ENCODE measurements around the gene GAS1. TPM values are rescaled to one million over a fixed set of nuclear protein-coding genes. Genes with fewer than 3 reads are reported as not detected.

The GAS1 gene
- polyA plus RNA-seq, 4 donors: 0.54 to 7.4 (median 1.6) TPM

DNA sequence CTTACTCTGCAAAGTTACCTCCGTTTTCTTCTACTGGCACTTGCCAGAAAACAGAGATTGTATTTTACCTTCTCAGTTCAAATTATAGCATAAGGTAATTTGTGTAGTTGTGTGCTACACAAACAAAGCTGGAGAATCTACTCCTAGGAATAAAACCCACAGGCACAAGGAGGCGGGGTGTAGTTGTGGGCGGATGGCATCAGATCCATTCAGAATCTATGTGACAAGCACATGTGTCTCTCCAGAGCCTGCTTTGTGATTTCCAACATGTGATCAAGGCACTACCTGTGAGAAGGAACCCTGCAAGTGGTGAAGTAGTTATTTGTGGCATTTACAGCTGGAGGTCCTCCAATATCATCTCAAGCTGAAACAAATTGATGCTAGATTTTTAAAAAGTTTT is 39.0 kb downstream of the GAS1 start:
- peaks cover 0 to under 1% (median 0%) of the 10 kb centered on the region in 3 donors for H3K4me1 ChIP-seq (ENCODE audit: control insufficient read depth in 3 of 3, insufficient read depth in 2 of 3, low read depth in 1 of 3, low read length in 2 of 3)
- DNase-seq: no peak
- peaks cover 0 to 12% of the 10 kb centered on the region in 2 donors for H3K9me3 ChIP-seq (ENCODE audit: control insufficient read depth in 2 of 2, insufficient read depth in 1 of 2, low read depth in 1 of 2, low read length in 1 of 2)
- FAIRE-seq: no peak
- 91 to 93% (median 92%) methylated on average over 3 of the region's 3 CpGs for WGBS, 3 donors
- no peak overlapping the region for H3K4me3 ChIP-seq (ENCODE audit: low read depth in 1 of 3, low read length in 3 of 3)
- H3K27me3 ChIP-seq (ENCODE audit: control insufficient read depth in 3 of 3, insufficient read depth in 3 of 3, low read length in 3 of 3): peaks cover 0 to 8% (median 7%) of the 10 kb centered on the region in 3 donors
- no peak overlapping the region for H3K27ac ChIP-seq (ENCODE audit: low read depth in 1 of 3, low read length in 2 of 3)
- H3K36me3 ChIP-seq (ENCODE audit: control insufficient read depth in 3 of 3, insufficient read depth in 2 of 3, low read depth in 1 of 3, low read length in 3 of 3): no peaks in the 10 kb centered on the region

DNA sequence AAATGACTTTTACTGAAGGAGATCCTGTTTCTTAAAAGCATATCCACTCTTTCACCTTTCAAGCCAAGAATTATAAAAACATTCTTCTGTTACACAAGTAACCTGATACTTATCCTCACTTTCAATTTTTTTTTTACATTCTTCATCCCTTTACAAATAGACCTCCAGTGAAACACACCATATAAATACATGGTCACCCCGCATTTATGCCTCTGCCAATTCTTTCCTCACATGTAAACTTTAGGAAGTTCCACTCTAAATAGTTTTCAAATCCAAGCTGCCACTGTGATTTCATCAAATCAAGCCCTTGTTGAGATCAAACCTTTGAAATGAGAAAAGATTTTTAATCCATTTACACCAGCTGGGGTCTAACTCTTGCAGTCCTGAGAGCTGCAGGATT is 40.0 kb downstream of the GAS1 start:
- H3K36me3 ChIP-seq (ENCODE audit: control insufficient read depth in 3 of 3, insufficient read depth in 2 of 3, low read depth in 1 of 3, low read length in 3 of 3): no peaks in the 10 kb centered on the region
- FAIRE-seq (no peak), DNase-seq (no peak)

GRCh38 chr9:86903734-86904085 is 43.6 kb downstream of the GAS1 start:
- peaks cover 0 to 6% (median 3%) of the 10 kb centered on the region in 3 donors for H3K4me1 ChIP-seq (ENCODE audit: control insufficient read depth in 3 of 3, insufficient read depth in 2 of 3, low read depth in 1 of 3, low read length in 2 of 3)
- H3K9me3 ChIP-seq (ENCODE audit: control insufficient read depth in 2 of 2, insufficient read depth in 1 of 2, low read depth in 1 of 2, low read length in 1 of 2): no peaks in the 10 kb centered on the region
- H3K27ac ChIP-seq (ENCODE audit: low read depth in 1 of 3, low read length in 2 of 3): no peak overlapping the region
- no peak for DNase-seq
- no peaks in the 10 kb centered on the region for H3K36me3 ChIP-seq (ENCODE audit: control insufficient read depth in 3 of 3, insufficient read depth in 2 of 3, low read depth in 1 of 3, low read length in 3 of 3)
- no peak for FAIRE-seq
- no peak overlapping the region for H3K4me3 ChIP-seq (ENCODE audit: low read depth in 1 of 3, low read length in 3 of 3)
- peaks cover 0 to 24% (median 5%) of the 10 kb centered on the region in 3 donors for H3K27me3 ChIP-seq (ENCODE audit: control insufficient read depth in 3 of 3, insufficient read depth in 3 of 3, low read length in 3 of 3)
- WGBS, 3 donors: 71 to 83% (median 82%) methylated on average over 2 of the region's 2 CpGs

More for the DNA sequence above, 40.0 kb downstream of the GAS1 start:
- H3K4me3 ChIP-seq (ENCODE audit: low read depth in 1 of 3, low read length in 3 of 3): no peak overlapping the region
- H3K27ac ChIP-seq (ENCODE audit: low read depth in 1 of 3, low read length in 2 of 3): no peak overlapping the region
- peaks cover 0 to 16% (median 8%) of the 10 kb centered on the region in 3 donors for H3K27me3 ChIP-seq (ENCODE audit: control insufficient read depth in 3 of 3, insufficient read depth in 3 of 3, low read length in 3 of 3)
- peaks cover 0 to 12% of the 10 kb centered on the region in 2 donors for H3K9me3 ChIP-seq (ENCODE audit: control insufficient read depth in 2 of 2, insufficient read depth in 1 of 2, low read depth in 1 of 2, low read length in 1 of 2)
- H3K4me1 ChIP-seq (ENCODE audit: control insufficient read depth in 3 of 3, insufficient read depth in 2 of 3, low read depth in 1 of 3, low read length in 2 of 3): peaks cover 0 to 6% (median 3%) of the 10 kb centered on the region in 3 donors
- 58 to 84% (median 78%) methylated on average over 1 of the region's 1 CpG for WGBS, 3 donors

- H3K4me3 ChIP-seq (ENCODE audit: low read depth in 1 of 3, low read length in 3 of 3): no peak overlapping the region
- DNase-seq: no peak
- no peaks in the 10 kb centered on the region for H3K36me3 ChIP-seq (ENCODE audit: control insufficient read depth in 3 of 3, insufficient read depth in 2 of 3, low read depth in 1 of 3, low read length in 3 of 3)
- H3K27ac ChIP-seq (ENCODE audit: low read depth in 1 of 3, low read length in 2 of 3): no peak overlapping the region
- peaks cover 0 to 24% (median 5%) of the 10 kb centered on the region in 3 donors for H3K27me3 ChIP-seq (ENCODE audit: control insufficient read depth in 3 of 3, insufficient read depth in 3 of 3, low read length in 3 of 3)
- no peaks in the 10 kb centered on the region for H3K9me3 ChIP-seq (ENCODE audit: control insufficient read depth in 2 of 2, insufficient read depth in 1 of 2, low read depth in 1 of 2, low read length in 1 of 2)
- no peak for FAIRE-seq
- 10 to 12% (median 11%) methylated on average over 18 to 19 of the region's 19 CpGs for WGBS, 3 donors
- peaks cover 0 to 6% (median 3%) of the 10 kb centered on the region in 3 donors for H3K4me1 ChIP-seq (ENCODE audit: control insufficient read depth in 3 of 3, insufficient read depth in 2 of 3, low read depth in 1 of 3, low read length in 2 of 3)
These were observed 44.1 kb downstream of the GAS1 start for GRCh38 chr9:86902991-86903733.

GRCh38 chr9:86902586-86902985 is 44.7 kb downstream of the GAS1 start:
- 5 to 13% (median 11%) methylated on average over 17 to 21 of the region's 21 CpGs for WGBS, 3 donors

DNA sequence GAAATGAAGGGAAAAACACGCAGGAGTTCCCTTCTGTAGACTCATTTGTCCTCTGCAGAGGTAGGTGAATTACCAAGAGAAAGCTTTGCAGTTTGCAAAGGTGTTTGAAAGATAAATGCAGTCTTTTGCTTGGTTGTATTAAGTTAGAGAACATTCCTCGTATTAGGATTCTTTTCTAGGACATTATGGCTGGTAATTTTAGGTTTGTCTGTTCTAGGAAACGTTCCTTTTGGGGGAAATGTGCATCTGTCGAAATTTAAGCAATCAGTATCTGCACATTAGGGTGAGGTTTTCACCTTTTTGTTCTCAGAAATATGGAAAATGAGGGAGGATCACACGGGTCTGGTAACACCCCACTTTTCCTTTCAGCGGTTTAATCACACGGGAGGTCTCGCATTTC is 45.1 kb downstream of the GAS1 start:
- Histone ChIP-seq H3K36me3 (ENCODE audit: control insufficient read depth in 3 of 3, insufficient read depth in 2 of 3, low read depth in 1 of 3, low read length in 3 of 3) (no peaks in the 10 kb centered on the region), H3K27me3 (ENCODE audit: control insufficient read depth in 3 of 3, insufficient read depth in 3 of 3, low read length in 3 of 3) (peaks cover 0 to 26% (median 5%) of the 10 kb centered on the region in 3 donors), H3K27ac (ENCODE audit: low read depth in 1 of 3, low read length in 2 of 3) (no peak overlapping the region), H3K4me1 (ENCODE audit: control insufficient read depth in 3 of 3, insufficient read depth in 2 of 3, low read depth in 1 of 3, low read length in 2 of 3) (peaks cover 0 to 6% (median 3%) of the 10 kb centered on the region in 3 donors), H3K9me3 (ENCODE audit: control insufficient read depth in 2 of 2, insufficient read depth in 1 of 2, low read depth in 1 of 2, low read length in 1 of 2) (no peaks in the 10 kb centered on the region), H3K4me3 (ENCODE audit: low read depth in 1 of 3, low read length in 3 of 3) (no peak overlapping the region)
- no peak for FAIRE-seq
- DNase-seq: peak in 1 of 2 donors; percentile 8
- WGBS, 3 donors: 10 to 43% (median 18%) methylated on average over 8 of the region's 8 CpGs

More at GRCh38 chr9:86902586-86902985, 44.7 kb downstream of the GAS1 start:
- Histone ChIP-seq H3K4me1 (ENCODE audit: control insufficient read depth in 3 of 3, insufficient read depth in 2 of 3, low read depth in 1 of 3, low read length in 2 of 3) (peaks cover 0 to 6% (median 3%) of the 10 kb centered on the region in 3 donors), H3K27ac (ENCODE audit: low read depth in 1 of 3, low read length in 2 of 3) (no peak overlapping the region), H3K4me3 (ENCODE audit: low read depth in 1 of 3, low read length in 3 of 3) (no peak overlapping the region), H3K36me3 (ENCODE audit: control insufficient read depth in 3 of 3, insufficient read depth in 2 of 3, low read depth in 1 of 3, low read length in 3 of 3) (no peaks in the 10 kb centered on the region), H3K9me3 (ENCODE audit: control insufficient read depth in 2 of 2, insufficient read depth in 1 of 2, low read depth in 1 of 2, low read length in 1 of 2) (no peaks in the 10 kb centered on the region), H3K27me3 (ENCODE audit: control insufficient read depth in 3 of 3, insufficient read depth in 3 of 3, low read length in 3 of 3) (peaks cover 0 to 24% (median 5%) of the 10 kb centered on the region in 3 donors)
- DNase-seq: no peak
- no peak for FAIRE-seq

DNA sequence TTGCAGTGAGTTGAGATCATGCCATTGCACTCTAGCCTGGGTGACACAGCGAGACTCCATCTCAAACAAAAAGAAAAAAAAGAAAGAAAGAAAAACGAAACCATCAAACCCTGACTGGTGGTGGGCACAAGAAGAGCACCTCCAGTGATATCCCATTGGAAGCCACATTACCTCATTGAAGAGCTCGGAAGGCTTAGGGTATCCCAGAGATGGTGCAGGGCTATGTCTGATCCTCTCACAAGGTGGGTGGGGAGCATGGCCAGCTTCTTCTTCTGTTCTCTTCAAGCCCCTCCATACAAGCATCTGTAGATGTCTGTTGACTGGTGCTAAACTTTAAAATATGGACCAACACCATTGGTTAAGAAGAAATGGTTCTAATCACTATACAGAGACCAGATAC is 45.8 kb downstream of the GAS1 start:
- no peak for DNase-seq
- peaks cover 0 to 24% (median 7%) of the 10 kb centered on the region in 3 donors for H3K27me3 ChIP-seq (ENCODE audit: control insufficient read depth in 3 of 3, insufficient read depth in 3 of 3, low read length in 3 of 3)
- H3K4me1 ChIP-seq (ENCODE audit: control insufficient read depth in 3 of 3, insufficient read depth in 2 of 3, low read depth in 1 of 3, low read length in 2 of 3): peaks cover 0 to 6% (median 3%) of the 10 kb centered on the region in 3 donors
- H3K36me3 ChIP-seq (ENCODE audit: control insufficient read depth in 3 of 3, insufficient read depth in 2 of 3, low read depth in 1 of 3, low read length in 3 of 3): no peaks in the 10 kb centered on the region
- H3K4me3 ChIP-seq (ENCODE audit: low read depth in 1 of 3, low read length in 3 of 3): no peak overlapping the region
- no peak for FAIRE-seq
- 77 to 90% (median 89%) methylated on average over 3 of the region's 3 CpGs for WGBS, 3 donors
- H3K9me3 ChIP-seq (ENCODE audit: control insufficient read depth in 2 of 2, insufficient read depth in 1 of 2, low read depth in 1 of 2, low read length in 1 of 2): no peaks in the 10 kb centered on the region
- H3K27ac ChIP-seq (ENCODE audit: low read depth in 1 of 3, low read length in 2 of 3): no peak overlapping the region

All from small intestine (tissue), 7 donors.